Melanocyte of skin (primary cell): ENCODE data around the gene EYS. TPM values are rescaled to one million over a fixed set of nuclear protein-coding genes. Genes with fewer than 3 reads are reported as not detected.

Experiments used
- total RNA-seq, 2 donors: library from RNA; depleted of rRNA; stranded (reverse); fragments of >200 nt; gene quantifications; 2 replicates each; pipeline ENCODE4 v1.2.3, GENCODE V29; 2012

The EYS gene
- total RNA-seq, result under 1 TPM in 1 of 2 donors, not detected in 1; under 0.01 TPM

DNA sequence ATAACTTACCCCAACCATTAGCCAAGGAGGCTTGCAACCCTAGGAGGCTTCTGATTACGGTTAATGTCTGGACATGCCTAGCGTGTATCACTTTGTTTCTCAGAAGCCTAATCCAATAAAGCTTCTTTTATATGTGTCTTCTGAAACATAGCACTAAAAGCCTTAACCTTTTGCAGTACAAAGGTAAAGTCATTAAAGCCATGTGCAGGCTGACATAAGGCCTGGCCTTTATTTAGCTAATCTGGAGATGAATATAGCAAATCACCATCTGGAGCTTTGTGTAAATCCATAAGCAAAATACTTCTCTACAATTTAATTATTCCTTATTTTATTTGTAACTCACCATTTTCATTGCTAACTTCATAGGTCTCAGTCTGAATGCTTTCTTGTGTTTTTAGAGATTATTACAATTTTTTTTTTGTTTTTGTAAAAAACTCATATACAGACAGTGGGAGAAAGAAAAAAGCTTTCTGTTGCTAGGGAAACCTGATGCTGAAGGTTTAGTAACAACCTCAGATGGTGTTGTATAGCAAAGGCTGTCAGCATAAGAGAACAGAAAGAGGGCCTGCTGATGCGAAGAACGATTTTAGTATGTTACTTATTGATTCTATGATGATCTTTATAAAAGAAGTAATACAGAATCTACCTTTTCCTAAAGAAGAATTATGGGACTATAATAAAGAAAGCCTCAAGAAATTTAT lies at the start of gene EYS:
Gene EYS (minus strand): TSS at position 101 of the 701 bp plus-strand sequence. CDS start 211,816 bp downstream, outside the sequence.

